G401 (cell line): ENCODE results near the gene FBXO46. TPM values are rescaled to one million over a fixed set of nuclear protein-coding genes. Genes with fewer than 3 reads are reported as not detected.

Source experiments
- DNase-seq: peaks from one replicate; pipeline ENCODE4 v3.0.0-alpha.2; 2015; ENCODE audit warnings: low spot score
- in situ Hi-C: cut with HindIII; loops from 2 replicates; pipeline ENCODE4 v1.10.0; 2016; ENCODE audit warnings: low sequenced_read_pairs, mixed read lengths
- total RNA-seq: library from RNA; depleted of rRNA; stranded (reverse); fragments of >200 nt; shearing (Covaris generic); gene quantifications from 2 replicates; pipeline ENCODE4 v1.2.3, GENCODE V29; 2014; rRNA removed

The FBXO46 gene
- total RNA-seq, 1 experiment from 2014 or later = 29.5 TPM

- DNase-seq = no peak
- in situ Hi-C loops = no loop called here
Measured at GRCh38 chr19:45660636-45661035, 70.1 kb downstream of the FBXO46 start.

Other genes starting within 250 kb of the FBXO46 start
- gene RTN2, start 233.8 kb downstream of the FBXO46 start, total RNA-seq = 17.0 and 22.0 TPM in 2 replicates
- 3.3 and 4.2 TPM in 2 replicates for gene PPM1N, start 232.5 kb downstream of the FBXO46 start, total RNA-seq
- gene VASP, start 223.4 kb downstream of the FBXO46 start, total RNA-seq = 106 and 122 TPM in 2 replicates
- 6.3 and 14.4 TPM in 2 replicates for gene OPA3, start 146.1 kb downstream of the FBXO46 start, total RNA-seq
- 0.14 TPM in 1 of 2 replicates, not detected in the other for gene GPR4, start 128.7 kb downstream of the FBXO46 start, total RNA-seq
- 34.5 and 52.9 TPM in 2 replicates for gene EML2, start 91.5 kb downstream of the FBXO46 start, total RNA-seq
- gene GIPR, start 62.7 kb downstream of the FBXO46 start, total RNA-seq = 4.2 and 8.0 TPM in 2 replicates
- 394 and 514 TPM in 2 replicates for gene SNRPD2, start 38.9 kb downstream of the FBXO46 start, total RNA-seq
- 28.5 and 32.9 TPM in 2 replicates for gene QPCTL, start 38.2 kb downstream of the FBXO46 start, total RNA-seq
- gene MEIOSIN, start 2.5 kb upstream of the FBXO46 start, total RNA-seq = not detected in 2 replicates
- gene SIX5, start 38.4 kb upstream of the FBXO46 start, total RNA-seq = 22.1 and 27.9 TPM in 2 replicates
- gene DMPK, start 51.6 kb upstream of the FBXO46 start, total RNA-seq = 22.4 and 37.5 TPM in 2 replicates
- gene DMWD, start 61.9 kb upstream of the FBXO46 start, total RNA-seq = 20.5 and 28.6 TPM in 2 replicates
- 0.12 TPM in 1 of 2 replicates, not detected in the other for gene RSPH6A, start 84.4 kb upstream of the FBXO46 start, total RNA-seq
- 131 and 136 TPM in 2 replicates for gene SYMPK, start 132.3 kb upstream of the FBXO46 start, total RNA-seq
- 4.5 and 5.5 TPM in 2 replicates for gene FOXA3, start 133.4 kb upstream of the FBXO46 start, total RNA-seq
- 38.3 and 43.4 TPM in 2 replicates for gene IRF2BP1, start 155.2 kb upstream of the FBXO46 start, total RNA-seq
- gene MYPOP, start 171.7 kb upstream of the FBXO46 start, total RNA-seq = 0.12 and 1.9 TPM in 2 replicates
- 0.07 TPM in 1 of 2 replicates, not detected in the other for gene NANOS2, start 183.9 kb upstream of the FBXO46 start, total RNA-seq
- not detected in 2 replicates for gene NOVA2, start 243.0 kb upstream of the FBXO46 start, total RNA-seq